GM12878 (cell line): ENCODE results near the gene LARP7. TPM values are rescaled to one million over a fixed set of nuclear protein-coding genes. Genes with fewer than 3 reads are reported as not detected.

ENCODE experiments used
- ATAC-seq: fragments of 200-7000 bp; cut with Tn5 transposase; 3 replicates; pipeline ENCODE4 v1.9.1; 2020; ENCODE audit warnings: mild to moderate bottlenecking, moderate library complexity
- BruUV-seq: library from RNA; stranded (reverse); fragments of 400-500 nt; replicated peaks from 2 replicates; lab custom pipeline; 2021; lab: Mats Ljungman, UMichigan
- CTCF ChIA-PET: fragments of 300-600 bp; sonication (Branson Sonifier 250); formaldehyde crosslinking; extraction: SDS; loops from one replicate; lab custom pipeline; 2021; ENCODE audit warnings: inconsistent platforms; lab: Yijun Ruan, JAX
- POLR2A ChIA-PET: fragments of 350-600 bp; formaldehyde crosslinking; extraction: SDS; loops from one replicate; lab custom pipeline; 2021; ENCODE audit warnings: inconsistent platforms; lab: Charles Lee
- RAD21 ChIA-PET: fragments of 300-600 bp; sonication (Branson Sonifier 250); formaldehyde crosslinking; loops from one replicate; lab custom pipeline; 2023; ENCODE audit warnings: antibody characterized with exemption; ENCODE audit not compliant: unreplicated experiment; lab: Charles Lee
- SMC1A ChIA-PET: fragments of 300-600 bp; sonication (Branson Sonifier 250); formaldehyde crosslinking; loops from one replicate; lab custom pipeline; 2023; ENCODE audit not compliant: unreplicated experiment, uncharacterized antibody; lab: Charles Lee
- DNase-seq: peaks from one replicate; pipeline ENCODE4 v3.0.0-alpha.2; 2011; ENCODE audit warnings: low read depth, low spot score
- FAIRE-seq: peaks from 3 replicates; lab custom pipeline; 2011; peaks lifted over from hg19 to GRCh38; lab: Jason Lieb, UNC
- H2AFZ ChIP-seq: 2 replicates; pipeline ENCODE4 v1.6.0; 2011; ENCODE audit warnings: low read depth, low read length, control low read depth; ENCODE audit not compliant: control insufficient read depth
- H3K27ac ChIP-seq: 2 replicates; pipeline ENCODE4 v1.5.1; 2011; ENCODE audit warnings: control low read depth; ENCODE audit not compliant: control insufficient read depth, insufficient read depth
- H3K27me3 ChIP-seq, 2 experiments: replicated peaks in 1 of 2; 2 replicates each; pipeline versions ENCODE4 v1.6.0 to v1.6.1; 2011; ENCODE audit warnings: low read length in 1 of 2; ENCODE audit not compliant: control insufficient read depth in 2 of 2, insufficient read depth in 2 of 2
- H3K36me3 ChIP-seq, 2 experiments: 2 replicates each; pipeline ENCODE4 v1.5.1; 2011; ENCODE audit warnings: low read length in 1 of 2; ENCODE audit not compliant: control insufficient read depth in 2 of 2, insufficient read depth in 2 of 2
- H3K4me1 ChIP-seq: 2 replicates; pipeline ENCODE4 v1.6.1; 2011; ENCODE audit warnings: mild to moderate bottlenecking, low read length, moderate library complexity, mixed read lengths; ENCODE audit not compliant: control insufficient read depth, insufficient read depth
- H3K4me2 ChIP-seq: 2 replicates; pipeline ENCODE4 v1.6.0; 2011; ENCODE audit warnings: control low read depth; ENCODE audit not compliant: control insufficient read depth, insufficient read depth
- H3K4me3 ChIP-seq: fragments of 200-600 bp; sonication (generic); 2 replicates; pipeline ENCODE4 v1.5.1; 2016
- H3K79me2 ChIP-seq: 2 replicates; pipeline ENCODE4 v1.6.0; 2011; ENCODE audit warnings: low read length; ENCODE audit not compliant: control insufficient read depth, insufficient read depth
- H3K9ac ChIP-seq: 2 replicates; pipeline ENCODE4 v1.8.0; 2011; ENCODE audit warnings: low read length, control low read depth, mixed read lengths; ENCODE audit not compliant: control insufficient read depth, insufficient read depth
- H3K9me3 ChIP-seq: replicated peaks from 3 replicates; pipeline ENCODE4 v1.5.1; 2011; ENCODE audit warnings: mild to moderate bottlenecking, low read length; ENCODE audit not compliant: control insufficient read depth, insufficient read depth
- H4K20me1 ChIP-seq: 2 replicates; pipeline ENCODE4 v1.6.0; 2011; ENCODE audit not compliant: control insufficient read depth, insufficient read depth
- CBFB ChIP-seq: IDR thresholded peaks from 2 replicates; pipeline ENCODE4 v1.6.1; 2016; ENCODE audit warnings: antibody characterized with exemption, low read depth
- FOS ChIP-seq: IDR thresholded peaks from 3 replicates; pipeline ENCODE4 v1.6.1; 2011; ENCODE audit warnings: borderline replicate concordance; ENCODE audit not compliant: insufficient read length; ENCODE audit errors: extremely low read depth
- IKZF2 ChIP-seq, 2 experiments: fragments of 450-650 bp; IDR thresholded peaks; 2 replicates each; pipeline ENCODE4 v1.6.1; 2017; ENCODE audit warnings: mild to moderate bottlenecking in 2 of 2, moderate library complexity in 2 of 2
- MEF2A ChIP-seq: IDR thresholded peaks from 2 replicates; pipeline ENCODE4 v1.6.1; 2011; ENCODE audit warnings: low read depth, mild to moderate bottlenecking, low read length, moderate library complexity; ENCODE audit not compliant: insufficient read depth
- MXI1 ChIP-seq: fragments of 150-350 bp; IDR thresholded peaks from 2 replicates; pipeline ENCODE4 v1.6.1; 2011; ENCODE audit warnings: low read depth, mild to moderate bottlenecking, inconsistent platforms, low read length, improper control_type of control experiment
- NR2C1 ChIP-seq: fragments of 450-650 bp; IDR thresholded peaks from 2 replicates; pipeline ENCODE4 v1.6.1; 2017; ENCODE audit warnings: antibody characterized with exemption, mild to moderate bottlenecking, moderate library complexity
- PAX8 ChIP-seq: fragments of 450-650 bp; IDR thresholded peaks from 2 replicates; pipeline ENCODE4 v1.6.1; 2017; ENCODE audit warnings: mild to moderate bottlenecking, moderate library complexity
- SMAD5 ChIP-seq: IDR thresholded peaks from 2 replicates; pipeline ENCODE4 v1.6.1; 2016; ENCODE audit warnings: antibody characterized with exemption, low read depth
- SREBF2 ChIP-seq: IDR thresholded peaks from 2 replicates; pipeline ENCODE4 v1.6.1; 2012; ENCODE audit warnings: mild to moderate bottlenecking, low read length
- TAF1 ChIP-seq: IDR thresholded peaks from 2 replicates; pipeline ENCODE4 v1.6.1; 2011; ENCODE audit warnings: mild to moderate bottlenecking, low read depth, low read length, borderline replicate concordance
- ZBTB11 ChIP-seq: fragments of 450-650 bp; formaldehyde crosslinking; IDR thresholded peaks from 2 replicates; pipeline ENCODE4 v1.5.0; 2022; ENCODE audit warnings: mild to moderate bottlenecking, missing genetic modification characterization
- WGBS: methylation state at CpG from one replicate; pipeline ENCODE4 v1.1.6; 2016; ENCODE audit warnings: low lambda C conversion rate; ENCODE audit not compliant: insufficient replicate concordance, insufficient coverage; ENCODE audit errors: missing lambda C conversion rate; 5-methylcytosine and 5-hydroxymethylcytosine counted together
- in situ Hi-C: fragments of 300-500 bp; cut with MboI; formaldehyde crosslinking; loops from 9 replicates; pipeline ENCODE4 v1.14.3; 2018; ENCODE audit warnings: mixed read lengths
- intact Hi-C: fragments of 100-400 bp; cut with micrococcal nuclease; formaldehyde crosslinking; loops from one replicate; pipeline ENCODE4 v1.14.2; 2022; ENCODE audit not compliant: unreplicated experiment
- polyA plus RNA-seq, 11 experiments: library from polyadenylated mRNA; depleted of rRNA in 4 of 11; unstranded in 6 of 11; stranded (reverse) in 5 of 11; fragments of >200 nt; fragmentation: Nextera tagmentation in 4 of 11; fragmentation: Illumina TruSeq in 1 of 11; extraction: Ambion mirVana in 4 of 11; extraction: Trizol in 1 of 11; gene quantifications; 1 replicate in 1 of 11; 2 replicates in 10 of 11; pipeline versions ENCODE4 v1.2.1 to v1.2.3, GENCODE V29; 2011 to 2016; ENCODE audit warnings: inconsistent platforms in 2 of 11, missing spikeins in 2 of 11, low read depth in 1 of 11
- total RNA-seq, 4 experiments: library from RNA; depleted of rRNA in 3 of 4; stranded (reverse); fragments of >200 nt in 3 of 4; fragmentation: Illumina TruSeq in 1 of 4; extraction: Trizol in 1 of 4; gene quantifications; 2 replicates each; pipeline versions ENCODE4 v1.2.1 to v1.2.3, GENCODE V29; 2013 to 2021

The LARP7 gene
- total and polyA plus RNA-seq, 10 of the 15 experiments (the other 5 are each of a cell fraction or from before 2014, with no cell fraction given) = 27.8 to 107 (median 61.8) TPM

GRCh38 chr4:112704991-112705845 is 68.3 kb downstream of the LARP7 start:
- Histone ChIP-seq H3K9ac (no peak overlapping the region), H3K79me2 (no peaks in the 10 kb centered on the region), H3K27me3 (peaks cover 7 to 12% of the 10 kb centered on the region in 2 experiments; a peak in 3 of 4 replicates), H3K9me3 (no peaks in the 10 kb centered on the region; the same call in 2 of the 3 replicates), H3K4me1 (no peaks in the 10 kb centered on the region), H4K20me1 (no peaks in the 10 kb centered on the region), H3K4me2 (peak overlapping the region; percentile 46; the same call in 1 of the 2 replicates), H3K4me3 (no peak overlapping the region; the same call in 1 of the 2 replicates), H3K36me3 (no peaks in the 10 kb centered on the region), H3K27ac (no peak overlapping the region), H2AFZ (no peak overlapping the region; the same call in 1 of the 2 replicates)
- ChIA-PET SMC1A (interaction anchor here (0.9 kb wide), 1 partner anchor 31 kb away, joined by 3 read pairs; no protein-coding TSS in a partner anchor), POLR2A (interaction anchor here (0.5 to 0.6 kb wide), 2 partner anchors 69 to 323 kb away, joined by 3 to 6 read pairs; no protein-coding TSS in a partner anchor), CTCF (interaction anchor here (0.7 kb wide), 1 partner anchor 181 kb away, joined by 3 read pairs; no protein-coding TSS in a partner anchor), RAD21 (no interaction called here)
- WGBS = 10% methylated on average over 32 of the region's 43 CpGs
- no peak for DNase-seq
- no peak for FAIRE-seq
- in situ Hi-C loops = no loop called here
- TF ChIP-seq MEF2A (no peak), TAF1 (no peak), FOS (no peak), IKZF2 (IDR thresholded peaks at IDR 0.05) (no peak), SMAD5 (no peak), ZBTB11 (CRISPR knock-in tag) (no peak), SREBF2 (no peak), NR2C1 (no peak), PAX8 (no peak), CBFB (no peak), MXI1 (no peak)
- intact Hi-C loops = no loop called here
- BruUV-seq = no TSS peak
- peak; percentile 7; the same call in 2 of the 3 replicates for ATAC-seq
